Measurements from ENCODE around the gene KCNH1. TPM values are rescaled to one million over a fixed set of nuclear protein-coding genes. Genes with fewer than 3 reads are reported as not detected.

KCNH1 gene
- total RNA-seq, 1 experiment from 2014 or later = 1.6 TPM

- DNase-seq (ENCODE audit: low read depth) = peak; percentile 9
Measured at GRCh38 chr1:210801501-210801900, 332.4 kb downstream of the KCNH1 start.

- no peak for DNase-seq (ENCODE audit: low read depth)
Measured at GRCh38 chr1:210800756-210801155, 333.2 kb downstream of the KCNH1 start.

- no peak for DNase-seq (ENCODE audit: low read depth)
Measured at GRCh38 chr1:210800301-210800700, 333.6 kb downstream of the KCNH1 start.

GRCh38 chr1:210797422-210797821 is 336.5 kb downstream of the KCNH1 start:
- DNase-seq (ENCODE audit: low read depth) = no peak

- no peak for DNase-seq (ENCODE audit: low read depth)
Measured at GRCh38 chr1:210796421-210796820, 337.5 kb downstream of the KCNH1 start.

GRCh38 chr1:210794445-210794844 is 339.5 kb downstream of the KCNH1 start:
- peak; percentile 10 for DNase-seq (ENCODE audit: low read depth)

GRCh38 chr1:210792250-210793102 is 341.5 kb downstream of the KCNH1 start:
- DNase-seq (ENCODE audit: low read depth) = peak; percentile 85

GRCh38 chr1:210790196-210790595 is 343.8 kb downstream of the KCNH1 start:
- no peak for DNase-seq (ENCODE audit: low read depth)

- no peak for DNase-seq (ENCODE audit: low read depth)
Measured at GRCh38 chr1:210787800-210788199, 346.1 kb downstream of the KCNH1 start.

- DNase-seq (ENCODE audit: low read depth) = no peak
Measured at GRCh38 chr1:210786546-210786945, 347.4 kb downstream of the KCNH1 start.

GRCh38 chr1:210783925-210784324 is 350.0 kb downstream of the KCNH1 start:
- no peak for DNase-seq (ENCODE audit: low read depth)

- DNase-seq (ENCODE audit: low read depth) = no peak
Measured at GRCh38 chr1:210781652-210782051, 352.3 kb downstream of the KCNH1 start.

GRCh38 chr1:210779269-210779668 is 354.7 kb downstream of the KCNH1 start:
- no peak for DNase-seq (ENCODE audit: low read depth)

- no peak for DNase-seq (ENCODE audit: low read depth)
Measured at GRCh38 chr1:210777914-210778313, 356.0 kb downstream of the KCNH1 start.

GRCh38 chr1:210776712-210777111 is 357.2 kb downstream of the KCNH1 start:
- no peak for DNase-seq (ENCODE audit: low read depth)

GRCh38 chr1:210775289-210775688 is 358.7 kb downstream of the KCNH1 start:
- DNase-seq (ENCODE audit: low read depth) = no peak

- DNase-seq (ENCODE audit: low read depth) = no peak
Measured at GRCh38 chr1:210773450-210773849, 360.5 kb downstream of the KCNH1 start.

- no peak for DNase-seq (ENCODE audit: low read depth)
Measured at GRCh38 chr1:210771131-210771530, 362.8 kb downstream of the KCNH1 start.

GRCh38 chr1:210770396-210770984 is 363.5 kb downstream of the KCNH1 start:
- no peak for DNase-seq (ENCODE audit: low read depth)

GRCh38 chr1:210769473-210769872 is 364.5 kb downstream of the KCNH1 start:
- no peak for DNase-seq (ENCODE audit: low read depth)

- DNase-seq (ENCODE audit: low read depth) = peak; percentile 41
Measured at GRCh38 chr1:210764536-210764935, 369.4 kb downstream of the KCNH1 start.

- DNase-seq (ENCODE audit: low read depth) = peak; percentile 13
Measured at GRCh38 chr1:210758761-210759160, 375.2 kb downstream of the KCNH1 start.

GRCh38 chr1:210758261-210758660 is 375.7 kb downstream of the KCNH1 start:
- no peak for DNase-seq (ENCODE audit: low read depth)
